Colonic mucosa (tissue), 4 donors: ENCODE results near the gene TRIM54. TPM values are rescaled to one million over a fixed set of nuclear protein-coding genes. Genes with fewer than 3 reads are reported as not detected.
"Not testable (repeated sequence)": the region's sequence is repeated elsewhere in the genome, so short reads cannot be mapped to it uniquely, and the experiment has no call there.

ENCODE experiments used
- DNase-seq: peaks from one replicate; pipeline ENCODE4 v3.0.0-alpha.2; 2020
- H3K27ac ChIP-seq: fragments of 200-600 bp; one replicate; pipeline ENCODE4 v1.8.0; 2021
- H3K27me3 ChIP-seq: fragments of 200-600 bp; one replicate; pipeline ENCODE4 v1.8.0; 2021
- H3K36me3 ChIP-seq: fragments of 200-600 bp; one replicate; pipeline ENCODE4 v1.8.0; 2021
- H3K4me1 ChIP-seq: fragments of 200-600 bp; one replicate; pipeline ENCODE4 v1.8.0; 2021; ENCODE audit warnings: mild to moderate bottlenecking
- H3K4me3 ChIP-seq: fragments of 200-600 bp; one replicate; pipeline ENCODE4 v1.8.0; 2021
- H3K9ac ChIP-seq, 2 donors: one replicate each; pipeline ENCODE4 v1.7.0; 2013; ENCODE audit warnings: control low read depth in 2 of 2, low read depth in 2 of 2, low read length in 2 of 2
- H3K9me3 ChIP-seq: fragments of 200-600 bp; one replicate; pipeline ENCODE4 v1.8.0; 2021
- CTCF ChIP-seq: fragments of 200-600 bp; IDR thresholded peaks from one replicate; pipeline ENCODE4 v1.8.0; 2022; ENCODE audit warnings: antibody characterized with exemption, mild to moderate bottlenecking
- intact Hi-C: fragments of 100-400 bp; cut with DNase I; formaldehyde crosslinking; loops from one replicate; pipeline ENCODE4 v1.14.1; 2022
- total RNA-seq, 2 donors: library from RNA; stranded (reverse); fragmentation: NEBNext Ultra II Directional in 1 of 2; extraction: Animal tissue kit (Norgen Biotek cat#: 25700) in 1 of 2; gene quantifications; one replicate each; pipeline ENCODE4 v1.2.1, GENCODE V29; 2021
- donor health status: healthy.
- donor health status: DM: no; HTN: no; CAD: no.
- donor health status: DM: no; HTN: no; CAD: no.

The TRIM54 gene
- total RNA-seq, 2 donors from 2014 or later: 0.24 TPM; not detected in 1

- no peak for TF ChIP-seq CTCF
- Histone ChIP-seq H3K9ac (no peak overlapping the region), H3K4me1 (peaks cover under 1% of the 10 kb centered on the region), H3K36me3 (no peaks in the 10 kb centered on the region), H3K27me3 (no peaks in the 10 kb centered on the region), H3K9me3 (no peaks in the 10 kb centered on the region), H3K27ac (no peak overlapping the region), H3K4me3 (no peak overlapping the region)
- DNase-seq: no peak
- intact Hi-C loops: no loop called here
These were observed 34.6 kb downstream of the TRIM54 start for GRCh38 chr2:27316655-27317412.

- peaks cover 14% of the 10 kb centered on the region for H3K4me1 ChIP-seq
- DNase-seq, H3K4me3 ChIP-seq, H3K9me3 ChIP-seq, intact Hi-C loops, H3K9ac ChIP-seq, H3K36me3 ChIP-seq, H3K27ac ChIP-seq, H3K27me3 ChIP-seq: not testable (repeated sequence)
These were observed 37.6 kb downstream of the TRIM54 start for GRCh38 chr2:27319839-27320238.

GRCh38 chr2:27320958-27321543, 38.8 kb downstream of the TRIM54 start:
- H3K27ac ChIP-seq: no peak overlapping the region
- no peak overlapping the region for H3K4me3 ChIP-seq

GRCh38 chr2:27322301-27322765, 40.1 kb downstream of the TRIM54 start:
- H3K27ac ChIP-seq: peak overlapping the region; percentile 86
- H3K9ac ChIP-seq: peak overlapping the region; percentile 67 to 93
- DNase-seq: peak; percentile 21
- intact Hi-C loops: no loop called here
- no peaks in the 10 kb centered on the region for H3K27me3 ChIP-seq
- H3K36me3 ChIP-seq: peaks cover 9% of the 10 kb centered on the region
- no peak for TF ChIP-seq CTCF
- peaks cover 14% of the 10 kb centered on the region for H3K4me1 ChIP-seq
- H3K9me3 ChIP-seq: no peaks in the 10 kb centered on the region
- peak overlapping the region; percentile 78 for H3K4me3 ChIP-seq

More at GRCh38 chr2:27320958-27321543, 38.8 kb downstream of the TRIM54 start:
- Histone ChIP-seq H3K9me3 (no peaks in the 10 kb centered on the region), H3K27me3 (no peaks in the 10 kb centered on the region), H3K36me3 (no peaks in the 10 kb centered on the region), H3K9ac (no peak overlapping the region), H3K4me1 (peaks cover 14% of the 10 kb centered on the region)
- TF ChIP-seq CTCF: peak; percentile 19
- intact Hi-C loops: no loop called here
- peak; percentile 50 for DNase-seq

GRCh38 chr2:27322766-27323595, 40.8 kb downstream of the TRIM54 start, which contains the start of gene MPV17:
TSS of gene MPV17 (minus strand) at chr2:27323097. CDS start at chr2:27322517, 580 bp downstream.
- intact Hi-C loops: no loop called here
- H3K9me3 ChIP-seq: no peaks in the 10 kb centered on the region
- H3K4me3 ChIP-seq: peak within 1 kb of the TSS; percentile 78
- peak; percentile 95 for DNase-seq
- TF ChIP-seq CTCF: no peak
- H3K36me3 ChIP-seq: peaks cover 9% of the 10 kb centered on the region
- H3K4me1 ChIP-seq: peaks cover 14% of the 10 kb centered on the region
- H3K9ac ChIP-seq: peak within 1 kb of the TSS; percentile 83 to 93
- H3K27ac ChIP-seq: peak within 1 kb of the TSS; percentile 86
- H3K27me3 ChIP-seq: no peaks in the 10 kb centered on the region
